ENCODE measurements around the gene SEMA6B.
"Not testable (repeated sequence)": the region's sequence is repeated elsewhere in the genome, so short reads cannot be mapped to it uniquely, and the experiment has no call there.

SEMA6B gene

GRCh38 chr19:4542896-4543841 is 16.3 kb downstream of the SEMA6B start:
- no peak for DNase-seq

GRCh38 chr19:4541806-4542145 is 17.7 kb downstream of the SEMA6B start:
- not testable (repeated sequence) for DNase-seq

- DNase-seq: no peak
Measured at GRCh38 chr19:4541114-4541805, 18.2 kb downstream of the SEMA6B start.

GRCh38 chr19:4539693-4540581 is 19.5 kb downstream of the SEMA6B start, which contains the start of gene LRG1:
Gene LRG1 (minus strand): TSS chr19:4540036. CDS start chr19:4540013, 23 bp downstream.
- DNase-seq: no peak

GRCh38 chr19:4539169-4539692 is 20.3 kb downstream of the SEMA6B start:
- no peak for DNase-seq

GRCh38 chr19:4538601-4538954 is 20.9 kb downstream of the SEMA6B start:
- DNase-seq: no peak

- no peak for DNase-seq
Measured at GRCh38 chr19:4537953-4538600, 21.4 kb downstream of the SEMA6B start.

GRCh38 chr19:4536798-4537197 is 22.7 kb downstream of the SEMA6B start:
- no peak for DNase-seq

- peak; percentile 54 for DNase-seq
Measured at GRCh38 chr19:4534836-4535658, 24.4 kb downstream of the SEMA6B start, which contains the start of gene PLIN5. Gene PLIN5 (minus strand): TSS chr19:4535224. CDS start chr19:4534074, 1,150 bp downstream.

GRCh38 chr19:4533835-4534424 is 25.6 kb downstream of the SEMA6B start:
- DNase-seq: no peak

GRCh38 chr19:4533334-4533733 is 26.1 kb downstream of the SEMA6B start:
- no peak for DNase-seq

GRCh38 chr19:4531562-4532165 is 27.8 kb downstream of the SEMA6B start:
- no peak for DNase-seq

- DNase-seq: no peak
Measured at GRCh38 chr19:4529924-4530522, 29.5 kb downstream of the SEMA6B start.

GRCh38 chr19:4528843-4529242 is 30.6 kb downstream of the SEMA6B start:
- no peak for DNase-seq

- not testable (repeated sequence) for DNase-seq
Measured at GRCh38 chr19:4527377-4527776, 32.1 kb downstream of the SEMA6B start.

GRCh38 chr19:4525563-4526002 is 33.9 kb downstream of the SEMA6B start:
- DNase-seq: no peak

- DNase-seq: peak; percentile 68
Measured at GRCh38 chr19:4524808-4525562, 34.5 kb downstream of the SEMA6B start.

- peak; percentile 23 for DNase-seq
Measured at GRCh38 chr19:4523306-4524110, 36.0 kb downstream of the SEMA6B start.

All from activated T-cell treated with anti-CD3 and anti-CD28 coated beads, Interleukin-2, amount 50 U/mL, for 1 hour (primary cell).